NCI-H146 treated with DMSO at 0.1 percent for 48 hours (cell line): ENCODE data around the gene HS6ST3.
"Not testable (repeated sequence)": the region's sequence is repeated elsewhere in the genome, so short reads cannot be mapped to it uniquely, and the experiment has no call there.

Source experiments
- DNase-seq: peaks from one replicate; lab custom pipeline; 2025; ENCODE audit not compliant: unreplicated experiment; lab: John Stamatoyannopoulos, UW

Gene HS6ST3

GRCh38 chr13:96707146-96707545 lies 617.2 kb downstream of the HS6ST3 start:
- no peak for DNase-seq

DNA sequence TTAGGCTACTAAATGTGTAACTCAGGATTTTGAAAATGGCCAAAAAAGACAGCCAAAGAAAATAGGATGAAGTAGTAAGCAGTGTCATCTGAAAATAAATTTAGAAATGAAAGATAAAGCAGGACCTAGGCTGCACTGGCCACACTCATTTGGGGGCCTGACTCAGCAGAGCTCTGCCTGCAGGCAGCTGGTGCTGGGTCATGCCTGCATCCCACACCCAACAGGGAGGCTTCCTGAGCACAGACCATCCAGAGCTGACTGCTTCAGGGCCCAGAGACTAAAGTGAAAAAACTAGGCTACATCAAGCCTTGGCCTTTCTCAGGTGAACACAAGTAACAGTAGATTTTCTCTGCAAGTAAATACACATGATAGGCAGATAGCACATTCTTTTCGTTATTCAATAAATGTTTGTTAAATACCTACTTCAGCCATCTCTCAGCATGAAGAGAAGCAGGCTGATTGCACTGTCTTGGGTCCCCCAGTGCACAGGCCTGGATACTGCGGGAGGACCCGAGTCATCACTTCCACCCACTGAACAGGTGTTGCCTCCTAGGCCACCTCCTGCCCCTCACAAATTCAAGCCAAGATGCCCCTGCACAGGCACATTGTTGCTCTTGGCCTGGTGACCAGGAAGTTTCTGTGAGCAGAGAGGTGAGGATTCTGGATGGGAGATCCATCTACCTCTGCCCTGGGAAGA lies 620.4 kb downstream of the HS6ST3 start:
- DNase-seq: no peak

GRCh38 chr13:96720446-96720845 lies 630.5 kb downstream of the HS6ST3 start:
- DNase-seq: no peak

DNA sequence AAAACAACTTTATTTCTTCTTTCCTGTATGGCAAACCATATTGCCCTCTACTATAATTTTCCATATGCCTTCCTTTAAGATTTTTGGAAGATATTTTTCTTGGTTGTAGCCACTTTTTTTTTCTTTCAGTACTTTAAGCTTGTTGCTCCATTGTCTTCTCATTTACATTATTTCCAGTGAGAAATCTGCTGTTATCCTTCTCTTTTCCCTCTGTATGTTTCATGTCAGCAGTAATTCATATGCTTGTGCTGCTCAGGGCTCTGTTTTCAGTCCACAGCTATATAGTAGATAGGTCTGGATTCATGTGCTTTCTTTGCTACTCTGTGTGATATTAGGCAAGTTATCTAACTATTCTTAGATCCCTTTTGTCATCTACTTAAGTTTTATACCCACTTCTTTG lies 636.7 kb downstream of the HS6ST3 start:
- no peak for DNase-seq

DNA sequence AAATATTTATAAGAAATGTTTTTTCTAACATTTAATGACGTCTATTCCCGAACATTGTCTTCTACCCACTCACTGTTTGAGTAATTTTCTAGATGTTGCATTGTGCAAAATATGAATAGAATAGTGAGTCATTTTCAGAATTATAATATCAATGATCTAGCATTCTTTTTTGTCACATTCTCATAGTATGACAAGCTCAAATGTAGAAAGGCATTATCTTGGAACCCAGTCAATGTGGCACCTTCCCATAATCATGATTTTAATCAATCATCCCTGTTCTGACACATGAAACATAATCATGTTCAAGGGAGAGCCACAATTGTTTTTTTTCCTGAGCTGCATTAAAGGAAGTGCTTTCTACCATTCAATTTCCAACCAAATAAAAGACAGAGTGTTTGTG lies 638.6 kb downstream of the HS6ST3 start:
- DNase-seq: no peak

DNA sequence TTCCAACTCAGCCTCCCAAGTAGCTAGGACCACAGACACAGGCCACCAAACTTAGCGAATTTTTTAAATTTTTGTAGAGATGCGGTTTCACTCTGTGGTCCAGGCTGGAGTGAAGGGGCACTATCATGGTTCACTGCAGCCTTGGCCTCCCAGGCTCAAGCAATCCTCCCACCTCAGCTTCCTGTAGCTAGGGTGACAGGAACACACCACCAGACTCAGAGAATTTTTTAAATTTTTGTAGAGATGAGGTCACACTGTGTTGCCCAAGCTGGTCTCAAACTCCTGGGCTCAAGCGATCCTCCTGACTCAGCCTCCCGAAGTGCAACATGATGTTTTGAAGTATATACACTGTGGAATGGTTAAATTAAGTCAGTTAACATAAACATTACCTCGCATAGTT lies 640.8 kb downstream of the HS6ST3 start:
- DNase-seq: no peak

GRCh38 chr13:96734499-96734898 lies 644.6 kb downstream of the HS6ST3 start:
- DNase-seq: no peak

GRCh38 chr13:96741779-96742178 lies 651.9 kb downstream of the HS6ST3 start:
- DNase-seq: no peak

DNA sequence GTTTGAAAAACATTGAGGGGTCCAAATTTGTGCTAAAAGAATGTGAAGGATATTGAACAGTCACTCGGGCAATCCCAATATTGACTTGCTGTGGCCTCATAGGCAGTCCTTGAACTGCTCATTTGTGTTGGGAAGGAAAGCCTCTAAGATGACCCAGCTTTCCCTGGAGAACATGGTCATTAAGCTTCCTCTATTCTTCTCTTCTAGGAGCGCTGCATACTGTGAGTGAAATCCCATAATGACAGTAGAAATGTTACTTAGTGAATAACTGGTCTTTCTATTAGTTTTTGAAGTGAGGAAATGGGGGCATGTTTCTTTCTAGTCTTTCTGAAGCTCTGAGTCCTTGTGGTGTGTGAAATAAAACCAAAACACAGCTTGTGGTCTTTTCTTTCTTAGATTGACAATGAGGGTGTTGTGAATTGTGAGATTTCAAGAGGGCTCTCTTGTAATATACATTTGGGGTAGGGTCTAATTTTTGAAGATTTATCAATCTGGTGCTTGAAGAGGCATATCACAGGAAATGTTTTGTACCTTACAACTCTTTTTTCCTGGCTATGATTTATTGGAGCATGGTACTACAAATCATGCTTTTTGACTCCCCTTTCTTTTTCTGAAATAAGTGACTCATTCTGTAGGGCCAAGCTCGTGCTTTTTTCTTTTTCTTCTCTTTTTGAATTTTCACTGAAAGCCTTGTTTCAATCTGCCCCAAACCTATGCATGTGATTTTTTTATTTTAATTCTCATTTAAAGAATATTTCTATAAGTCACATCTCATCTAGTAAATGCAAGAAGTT lies 653.6 kb downstream of the HS6ST3 start:
- DNase-seq: no peak

GRCh38 chr13:96744367-96745331 lies 654.7 kb downstream of the HS6ST3 start:
- no peak for DNase-seq

GRCh38 chr13:96746886-96747285 lies 657.0 kb downstream of the HS6ST3 start:
- DNase-seq: no peak

GRCh38 chr13:96749825-96750224 lies 659.9 kb downstream of the HS6ST3 start:
- no peak for DNase-seq

DNA sequence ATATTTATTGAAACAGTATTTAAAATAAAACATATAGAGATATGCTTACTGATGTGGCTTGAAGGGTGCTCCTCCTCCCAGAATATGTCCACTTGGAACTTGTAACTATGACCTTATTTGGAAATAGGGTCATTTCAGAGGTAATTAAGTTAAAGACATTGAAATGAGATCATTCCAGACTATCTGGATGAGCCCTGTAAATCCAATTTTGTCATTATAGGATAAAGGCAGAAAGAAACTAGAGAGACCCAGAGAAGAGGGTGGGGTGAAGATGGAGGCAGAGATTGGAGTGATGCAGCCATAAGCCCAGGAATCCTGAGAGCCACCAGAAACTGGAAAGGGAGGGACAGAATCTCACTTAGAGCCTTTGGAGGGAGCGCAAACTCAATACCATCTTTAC lies 661.2 kb downstream of the HS6ST3 start:
- no peak for DNase-seq

GRCh38 chr13:96762876-96763275 lies 673.0 kb downstream of the HS6ST3 start:
- DNase-seq: no peak

- DNase-seq: no peak
Measured at GRCh38 chr13:96766306-96766705, 676.4 kb downstream of the HS6ST3 start.

- DNase-seq: no peak
Measured at GRCh38 chr13:96768524-96768923, 678.6 kb downstream of the HS6ST3 start.

GRCh38 chr13:96769874-96770273 lies 680.0 kb downstream of the HS6ST3 start:
- DNase-seq: no peak

- DNase-seq: no peak
Measured at GRCh38 chr13:96771486-96772367, 681.8 kb downstream of the HS6ST3 start.

DNA sequence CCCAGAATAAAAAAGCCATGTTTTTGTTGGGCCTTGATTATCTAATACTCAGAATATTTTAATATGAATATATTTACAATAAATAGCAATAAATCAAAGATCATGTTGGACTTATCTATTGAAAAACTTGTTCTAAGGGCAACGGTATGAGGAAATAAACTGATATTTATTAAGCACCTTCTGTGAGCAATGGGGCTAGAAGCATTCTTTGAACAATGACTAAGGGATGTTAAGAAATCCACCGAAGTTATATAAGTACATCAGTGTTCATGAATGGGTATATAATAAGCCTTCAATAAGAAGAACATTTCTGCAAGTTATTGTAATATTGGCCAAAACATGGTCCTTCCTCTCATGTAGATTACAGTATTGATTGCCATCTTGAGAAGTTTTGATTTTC lies 682.5 kb downstream of the HS6ST3 start:
- DNase-seq: no peak

- DNase-seq: not testable (repeated sequence)
Measured at GRCh38 chr13:96778302-96778701, 688.4 kb downstream of the HS6ST3 start.
